Fibroblast of lung (primary cell): Measurements from ENCODE around the gene SYNDIG1.

Source experiments
- EZH2 ChIP-seq: IDR thresholded peaks from 2 replicates; pipeline ENCODE4 v1.5.1; 2012; ENCODE audit warnings: low read length, control low read depth, mild to moderate bottlenecking; ENCODE audit errors: missing control alignments
- TF ChIP-seq, protein P1 (sequence below), 2 donors: IDR thresholded peaks in 1 of 2; conservative IDR thresholded peaks in 1 of 2; 1 replicate in 1 of 2; 2 replicates in 1 of 2; pipeline ENCODE4 v1.5.1; 2011 to 2012; ENCODE audit warnings: low read length in 2 of 2, control low read depth in 1 of 2, inconsistent platforms in 1 of 2, low read depth in 1 of 2, mild to moderate bottlenecking in 1 of 2

DNA sequence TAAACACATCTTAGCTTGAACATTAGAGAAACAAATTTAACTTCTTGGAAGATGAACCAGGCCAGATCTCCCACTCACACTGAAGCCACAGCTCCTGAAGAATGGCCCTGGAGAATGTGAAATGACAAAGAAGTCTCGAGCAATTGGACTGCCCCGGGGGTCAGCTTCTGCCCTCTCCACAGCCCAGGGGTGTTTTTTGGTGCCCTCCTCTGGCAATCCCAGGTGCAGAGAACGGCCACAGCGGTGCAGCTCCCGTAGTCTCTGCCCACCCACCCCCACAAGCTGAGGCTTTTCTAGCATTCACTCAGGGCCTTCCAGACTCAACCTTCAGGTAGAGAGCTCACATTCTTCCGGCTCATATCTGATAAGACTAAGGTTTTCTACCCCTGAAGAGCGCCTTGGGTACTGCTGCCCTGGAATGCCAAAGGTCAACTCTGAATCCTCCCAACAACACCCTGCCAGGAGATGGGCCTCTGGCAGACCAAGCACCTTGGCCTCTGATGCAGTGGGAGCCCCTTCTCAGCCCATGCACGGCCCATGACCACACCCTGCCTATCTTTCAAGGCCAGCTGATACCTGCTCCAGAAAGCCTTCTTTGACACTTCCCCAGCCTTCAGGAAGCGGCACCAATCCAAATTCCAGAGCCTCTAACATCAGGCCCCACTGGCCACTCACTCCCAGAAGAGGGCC, 208.3 kb downstream of the SYNDIG1 start:
- TF ChIP-seq, protein P1, sequence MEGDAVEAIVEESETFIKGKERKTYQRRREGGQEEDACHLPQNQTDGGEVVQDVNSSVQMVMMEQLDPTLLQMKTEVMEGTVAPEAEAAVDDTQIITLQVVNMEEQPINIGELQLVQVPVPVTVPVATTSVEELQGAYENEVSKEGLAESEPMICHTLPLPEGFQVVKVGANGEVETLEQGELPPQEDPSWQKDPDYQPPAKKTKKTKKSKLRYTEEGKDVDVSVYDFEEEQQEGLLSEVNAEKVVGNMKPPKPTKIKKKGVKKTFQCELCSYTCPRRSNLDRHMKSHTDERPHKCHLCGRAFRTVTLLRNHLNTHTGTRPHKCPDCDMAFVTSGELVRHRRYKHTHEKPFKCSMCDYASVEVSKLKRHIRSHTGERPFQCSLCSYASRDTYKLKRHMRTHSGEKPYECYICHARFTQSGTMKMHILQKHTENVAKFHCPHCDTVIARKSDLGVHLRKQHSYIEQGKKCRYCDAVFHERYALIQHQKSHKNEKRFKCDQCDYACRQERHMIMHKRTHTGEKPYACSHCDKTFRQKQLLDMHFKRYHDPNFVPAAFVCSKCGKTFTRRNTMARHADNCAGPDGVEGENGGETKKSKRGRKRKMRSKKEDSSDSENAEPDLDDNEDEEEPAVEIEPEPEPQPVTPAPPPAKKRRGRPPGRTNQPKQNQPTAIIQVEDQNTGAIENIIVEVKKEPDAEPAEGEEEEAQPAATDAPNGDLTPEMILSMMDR (conservative IDR thresholded peaks at IDR 0.05 in 1 of 2, IDR thresholded peaks at IDR 0.05 in 1 of 2; ENCODE audit: low read depth in 1 of 2, low read length in 2 of 2): no peak
- no peak for TF ChIP-seq EZH2
